ENCODE results near the gene TRIM3. TPM values are rescaled to one million over a fixed set of nuclear protein-coding genes. Genes with fewer than 3 reads are reported as not detected.

Gene TRIM3
- total RNA-seq, 6 experiments from 2014 or later: 14.3 to 19.1 (median 17.4) TPM

DNA sequence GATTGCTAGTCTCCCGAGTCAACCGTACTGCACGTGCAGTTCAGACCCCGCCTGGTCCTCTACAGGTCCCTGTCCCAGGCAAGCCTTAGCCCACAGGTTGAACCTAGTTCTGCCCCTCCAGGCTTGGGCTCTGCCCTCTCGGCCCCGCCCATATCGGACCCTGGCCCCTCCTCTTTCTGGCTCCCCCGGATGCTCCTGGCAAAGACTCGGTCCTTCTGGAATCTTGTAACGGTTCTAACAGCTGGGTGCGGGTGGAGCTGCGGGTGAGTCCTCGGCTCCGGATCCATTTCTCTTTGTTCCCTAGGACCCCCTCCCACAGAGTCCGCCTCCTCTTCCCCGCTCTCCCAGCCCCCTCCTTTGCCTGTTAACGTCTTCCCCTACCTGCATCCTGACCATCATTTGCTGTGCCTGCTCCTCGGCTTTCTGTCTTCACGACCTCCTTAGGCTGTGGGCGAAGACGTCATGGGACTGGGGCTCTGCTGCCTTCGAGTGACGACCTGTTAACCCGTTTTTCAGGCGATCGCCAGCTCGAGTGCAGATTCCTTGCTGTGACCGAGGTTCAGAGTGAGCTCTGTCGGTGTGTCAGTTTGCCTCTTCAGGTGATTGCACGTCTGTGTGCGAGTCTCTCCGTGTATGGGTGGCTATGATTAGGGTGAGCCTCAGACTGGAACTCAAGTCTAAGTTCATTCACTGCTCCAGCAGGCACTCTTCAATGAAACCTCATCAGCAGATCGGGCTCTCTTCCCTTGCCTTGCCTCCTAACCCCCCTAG lies 23.5 kb upstream of the TRIM3 start, which contains the start of gene DNHD1:
DNHD1 (plus strand) TSS at position 212 of the 771 bp plus-strand sequence. CDS start 936 bp downstream, outside the sequence.
- DNase-seq: no peak
- H3K36me3 Mint-ChIP-seq (ENCODE audit: low read depth): no peaks in the 10 kb centered on the region; the same call in none of the 2 replicates
- H3K27me3 Mint-ChIP-seq (ENCODE audit: insufficient read depth): peaks cover 1% of the 10 kb centered on the region
- H3K9me3 Mint-ChIP-seq: no peaks in the 10 kb centered on the region
- peaks cover 14% of the 10 kb centered on the region for H3K4me1 Mint-ChIP-seq (ENCODE audit: low read depth)
- H3K27ac Mint-ChIP-seq: no peak within 1 kb of the TSS
- TF ChIP-seq, protein P1, sequence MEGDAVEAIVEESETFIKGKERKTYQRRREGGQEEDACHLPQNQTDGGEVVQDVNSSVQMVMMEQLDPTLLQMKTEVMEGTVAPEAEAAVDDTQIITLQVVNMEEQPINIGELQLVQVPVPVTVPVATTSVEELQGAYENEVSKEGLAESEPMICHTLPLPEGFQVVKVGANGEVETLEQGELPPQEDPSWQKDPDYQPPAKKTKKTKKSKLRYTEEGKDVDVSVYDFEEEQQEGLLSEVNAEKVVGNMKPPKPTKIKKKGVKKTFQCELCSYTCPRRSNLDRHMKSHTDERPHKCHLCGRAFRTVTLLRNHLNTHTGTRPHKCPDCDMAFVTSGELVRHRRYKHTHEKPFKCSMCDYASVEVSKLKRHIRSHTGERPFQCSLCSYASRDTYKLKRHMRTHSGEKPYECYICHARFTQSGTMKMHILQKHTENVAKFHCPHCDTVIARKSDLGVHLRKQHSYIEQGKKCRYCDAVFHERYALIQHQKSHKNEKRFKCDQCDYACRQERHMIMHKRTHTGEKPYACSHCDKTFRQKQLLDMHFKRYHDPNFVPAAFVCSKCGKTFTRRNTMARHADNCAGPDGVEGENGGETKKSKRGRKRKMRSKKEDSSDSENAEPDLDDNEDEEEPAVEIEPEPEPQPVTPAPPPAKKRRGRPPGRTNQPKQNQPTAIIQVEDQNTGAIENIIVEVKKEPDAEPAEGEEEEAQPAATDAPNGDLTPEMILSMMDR (IDR thresholded peaks at IDR 0.05): no peak
- H3K4me3 Mint-ChIP-seq: no peak within 1 kb of the TSS

DNA sequence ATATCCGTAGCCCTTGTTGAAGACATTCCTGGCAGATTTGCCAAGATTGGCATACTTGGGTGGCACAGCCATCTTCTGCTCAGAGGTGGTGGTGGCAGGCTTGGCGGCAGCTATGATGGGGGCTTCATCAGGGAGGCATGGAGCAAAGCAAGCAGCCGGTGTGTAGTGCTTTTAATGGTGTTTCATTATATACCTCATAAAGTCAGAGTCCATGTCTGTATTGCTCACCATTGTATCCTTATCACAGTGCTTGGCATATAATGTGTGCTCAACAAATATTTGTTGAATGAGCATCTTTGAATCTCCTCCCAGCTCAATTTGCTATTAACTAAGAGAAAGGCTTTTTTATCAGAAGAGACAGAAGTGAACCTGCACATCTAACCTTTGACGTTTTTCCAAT lies 15.6 kb upstream of the TRIM3 start:
- Mint-ChIP-seq H3K27me3 (ENCODE audit: insufficient read depth) (peaks cover 3% of the 10 kb centered on the region; the same call in 1 of the 2 replicates), H3K9me3 (no peaks in the 10 kb centered on the region), H3K36me3 (ENCODE audit: low read depth) (peaks cover 4% of the 10 kb centered on the region), H3K4me1 (ENCODE audit: low read depth) (no peaks in the 10 kb centered on the region), H3K27ac (no peak overlapping the region), H3K4me3 (no peak overlapping the region)
- no peak for DNase-seq
- TF ChIP-seq, protein P1 (IDR thresholded peaks at IDR 0.05): no peak

DNA sequence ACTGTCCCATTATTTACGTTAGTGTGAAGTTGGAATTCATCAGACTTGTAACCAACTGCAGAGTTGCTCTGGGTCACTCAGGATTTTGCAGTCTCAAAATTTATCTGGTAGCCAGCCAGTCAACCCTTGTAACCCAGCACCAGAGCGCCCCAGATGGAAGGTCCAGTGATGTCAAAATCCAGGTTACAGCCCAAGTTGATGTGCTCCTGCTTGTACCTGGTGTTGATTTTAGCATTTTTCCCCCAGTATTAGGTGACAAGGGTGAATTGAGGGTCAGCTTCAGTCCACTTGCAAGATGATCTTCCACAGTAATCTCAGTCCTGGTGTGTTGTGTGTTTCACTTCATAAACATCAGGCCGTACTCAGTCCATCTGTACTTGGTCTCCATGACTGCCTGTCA lies 15.1 kb upstream of the TRIM3 start:
- peaks cover 3% of the 10 kb centered on the region; the same call in 1 of the 2 replicates for H3K27me3 Mint-ChIP-seq (ENCODE audit: insufficient read depth)
- DNase-seq: no peak
- no peaks in the 10 kb centered on the region for H3K9me3 Mint-ChIP-seq
- TF ChIP-seq, protein P1 (IDR thresholded peaks at IDR 0.05): no peak
- no peak overlapping the region for H3K4me3 Mint-ChIP-seq
- no peak overlapping the region for H3K27ac Mint-ChIP-seq
- H3K4me1 Mint-ChIP-seq (ENCODE audit: low read depth): no peaks in the 10 kb centered on the region
- peaks cover 4% of the 10 kb centered on the region for H3K36me3 Mint-ChIP-seq (ENCODE audit: low read depth)

DNA sequence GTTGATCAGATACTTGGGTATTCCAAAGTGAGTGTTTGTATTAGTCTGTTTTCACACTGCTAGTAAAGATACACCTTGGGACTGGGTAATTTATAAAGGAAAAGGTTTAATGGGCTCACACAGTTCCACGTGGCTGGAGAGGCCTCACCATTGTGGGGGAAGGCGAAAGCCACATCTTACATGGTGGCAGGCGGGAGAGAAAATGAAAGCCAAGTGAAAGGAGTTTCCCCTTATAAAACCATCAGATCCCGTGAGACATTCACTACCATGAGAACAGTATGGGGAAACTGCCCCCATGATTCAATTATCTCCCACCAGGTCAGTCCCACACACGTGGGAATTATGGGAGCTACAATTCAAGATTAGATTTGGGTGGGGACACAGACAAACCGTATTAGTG lies 14.6 kb upstream of the TRIM3 start:
- peaks cover 3% of the 10 kb centered on the region for H3K4me1 Mint-ChIP-seq (ENCODE audit: low read depth)
- H3K9me3 Mint-ChIP-seq: no peaks in the 10 kb centered on the region
- no peak overlapping the region for H3K27ac Mint-ChIP-seq
- peaks cover 3% of the 10 kb centered on the region; the same call in 1 of the 2 replicates for H3K27me3 Mint-ChIP-seq (ENCODE audit: insufficient read depth)
- no peak for DNase-seq
- no peak overlapping the region for H3K4me3 Mint-ChIP-seq
- peaks cover 8% of the 10 kb centered on the region for H3K36me3 Mint-ChIP-seq (ENCODE audit: low read depth)
- TF ChIP-seq, protein P1 (IDR thresholded peaks at IDR 0.05): no peak

DNA sequence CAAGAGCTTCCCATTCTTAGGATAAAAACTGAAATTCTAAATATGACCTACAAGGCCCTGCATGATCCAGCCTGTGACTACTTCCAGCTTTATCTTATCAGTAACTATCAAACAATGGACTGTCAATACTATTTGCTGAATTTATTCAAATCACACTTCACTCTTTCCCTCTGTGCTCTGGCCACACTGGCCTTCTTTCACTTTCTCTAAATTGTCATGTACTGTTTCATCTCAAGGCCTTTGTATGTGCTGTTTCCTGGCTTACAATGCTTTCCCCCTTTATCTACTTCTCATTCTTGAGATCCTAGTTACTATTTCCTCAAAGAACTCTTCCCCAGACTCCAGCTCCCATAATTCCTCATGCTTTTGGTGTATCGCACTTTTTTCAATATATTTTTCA lies 13.2 kb upstream of the TRIM3 start:
- TF ChIP-seq, protein P1 (IDR thresholded peaks at IDR 0.05): no peak
- Mint-ChIP-seq H3K27me3 (ENCODE audit: insufficient read depth) (peaks cover 3% of the 10 kb centered on the region; the same call in 1 of the 2 replicates), H3K9me3 (no peaks in the 10 kb centered on the region), H3K36me3 (ENCODE audit: low read depth) (peaks cover 22% of the 10 kb centered on the region), H3K27ac (no peak overlapping the region), H3K4me1 (ENCODE audit: low read depth) (peaks cover 15% of the 10 kb centered on the region), H3K4me3 (no peak overlapping the region)
- no peak for DNase-seq
